Measurements from ENCODE around the gene ELOVL6.

The ELOVL6 gene

GRCh38 chr4:110055158-110055768 lies 143.2 kb downstream of the ELOVL6 start:
- Histone ChIP-seq H3K27ac (peak overlapping the region; percentile 88), H3K4me1 (ENCODE audit: low read depth, poor library complexity, severe bottlenecking) (peaks cover 78% of the 10 kb centered on the region), H3K36me3 (ENCODE audit: insufficient read depth) (no peaks in the 10 kb centered on the region), H3K4me2 (peak overlapping the region; percentile 68), H3K27me3 (ENCODE audit: insufficient read depth, low read depth) (no peaks in the 10 kb centered on the region), H4K20me1 (ENCODE audit: insufficient read depth) (no peaks in the 10 kb centered on the region), H3K79me2 (ENCODE audit: insufficient read depth, low read depth) (no peaks in the 10 kb centered on the region), H2AFZ (ENCODE audit: low read depth) (peak overlapping the region; percentile 41; the same call in 1 of the 2 replicates), H3K9ac (peak overlapping the region; percentile 67), H3K4me3 (IDR thresholded peaks at IDR 0.05; ENCODE audit: insufficient read depth, low read depth, low read length) (no peak overlapping the region)
- TF ChIP-seq CTCF (conservative IDR thresholded peaks at IDR 0.05; ENCODE audit: low read depth, low read length) = no peak

- Histone ChIP-seq H3K9ac (no peak overlapping the region), H4K20me1 (ENCODE audit: insufficient read depth) (no peaks in the 10 kb centered on the region), H3K27me3 (ENCODE audit: insufficient read depth, low read depth) (no peaks in the 10 kb centered on the region), H3K4me3 (IDR thresholded peaks at IDR 0.05; ENCODE audit: insufficient read depth, low read depth, low read length) (no peak overlapping the region), H3K4me2 (no peak overlapping the region), H3K79me2 (ENCODE audit: insufficient read depth, low read depth) (no peaks in the 10 kb centered on the region), H3K27ac (no peak overlapping the region), H3K36me3 (ENCODE audit: insufficient read depth) (no peaks in the 10 kb centered on the region), H2AFZ (ENCODE audit: low read depth) (no peak overlapping the region), H3K4me1 (ENCODE audit: low read depth, poor library complexity, severe bottlenecking) (peaks cover 37% of the 10 kb centered on the region)
- peak; percentile 86 for TF ChIP-seq CTCF (conservative IDR thresholded peaks at IDR 0.05; ENCODE audit: low read depth, low read length)
Measured at GRCh38 chr4:110049951-110050925, 148.2 kb downstream of the ELOVL6 start.

GRCh38 chr4:110046588-110047049 lies 151.8 kb downstream of the ELOVL6 start:
- H3K4me1 ChIP-seq (ENCODE audit: low read depth, poor library complexity, severe bottlenecking) = peaks cover 6% of the 10 kb centered on the region
- TF ChIP-seq CTCF (conservative IDR thresholded peaks at IDR 0.05; ENCODE audit: low read depth, low read length) = no peak

GRCh38 chr4:110042545-110043517 lies 155.6 kb downstream of the ELOVL6 start:
- H3K27me3 ChIP-seq (ENCODE audit: insufficient read depth, low read depth) = no peaks in the 10 kb centered on the region
- no peak overlapping the region for H3K4me2 ChIP-seq
- H2AFZ ChIP-seq (ENCODE audit: low read depth) = no peak overlapping the region
- H4K20me1 ChIP-seq (ENCODE audit: insufficient read depth) = no peaks in the 10 kb centered on the region
- H3K36me3 ChIP-seq (ENCODE audit: insufficient read depth) = no peaks in the 10 kb centered on the region
- H3K9ac ChIP-seq = no peak overlapping the region
- H3K27ac ChIP-seq = no peak overlapping the region
- H3K4me1 ChIP-seq (ENCODE audit: low read depth, poor library complexity, severe bottlenecking) = no peaks in the 10 kb centered on the region
- H3K79me2 ChIP-seq (ENCODE audit: insufficient read depth, low read depth) = no peaks in the 10 kb centered on the region
- TF ChIP-seq CTCF (conservative IDR thresholded peaks at IDR 0.05; ENCODE audit: low read depth, low read length) = no peak
- no peak overlapping the region for H3K4me3 ChIP-seq (IDR thresholded peaks at IDR 0.05; ENCODE audit: insufficient read depth, low read depth, low read length)

More at GRCh38 chr4:110046588-110047049, 151.8 kb downstream of the ELOVL6 start:
- no peak overlapping the region for H3K9ac ChIP-seq
- no peaks in the 10 kb centered on the region for H3K36me3 ChIP-seq (ENCODE audit: insufficient read depth)
- no peaks in the 10 kb centered on the region for H4K20me1 ChIP-seq (ENCODE audit: insufficient read depth)
- H3K4me3 ChIP-seq (IDR thresholded peaks at IDR 0.05; ENCODE audit: insufficient read depth, low read depth, low read length) = no peak overlapping the region
- no peaks in the 10 kb centered on the region for H3K27me3 ChIP-seq (ENCODE audit: insufficient read depth, low read depth)
- no peak overlapping the region for H3K4me2 ChIP-seq
- H3K27ac ChIP-seq = no peak overlapping the region
- no peak overlapping the region for H2AFZ ChIP-seq (ENCODE audit: low read depth)
- H3K79me2 ChIP-seq (ENCODE audit: insufficient read depth, low read depth) = no peaks in the 10 kb centered on the region

Data from KMS-11 (cell line).